ENCODE measurements around the gene SCN4A.
"Not testable (repeated sequence)": the region's sequence is repeated elsewhere in the genome, so short reads cannot be mapped to it uniquely, and the experiment has no call there.

- TF ChIP-seq, protein P1, sequence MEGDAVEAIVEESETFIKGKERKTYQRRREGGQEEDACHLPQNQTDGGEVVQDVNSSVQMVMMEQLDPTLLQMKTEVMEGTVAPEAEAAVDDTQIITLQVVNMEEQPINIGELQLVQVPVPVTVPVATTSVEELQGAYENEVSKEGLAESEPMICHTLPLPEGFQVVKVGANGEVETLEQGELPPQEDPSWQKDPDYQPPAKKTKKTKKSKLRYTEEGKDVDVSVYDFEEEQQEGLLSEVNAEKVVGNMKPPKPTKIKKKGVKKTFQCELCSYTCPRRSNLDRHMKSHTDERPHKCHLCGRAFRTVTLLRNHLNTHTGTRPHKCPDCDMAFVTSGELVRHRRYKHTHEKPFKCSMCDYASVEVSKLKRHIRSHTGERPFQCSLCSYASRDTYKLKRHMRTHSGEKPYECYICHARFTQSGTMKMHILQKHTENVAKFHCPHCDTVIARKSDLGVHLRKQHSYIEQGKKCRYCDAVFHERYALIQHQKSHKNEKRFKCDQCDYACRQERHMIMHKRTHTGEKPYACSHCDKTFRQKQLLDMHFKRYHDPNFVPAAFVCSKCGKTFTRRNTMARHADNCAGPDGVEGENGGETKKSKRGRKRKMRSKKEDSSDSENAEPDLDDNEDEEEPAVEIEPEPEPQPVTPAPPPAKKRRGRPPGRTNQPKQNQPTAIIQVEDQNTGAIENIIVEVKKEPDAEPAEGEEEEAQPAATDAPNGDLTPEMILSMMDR (IDR thresholded peaks at IDR 0.05): not testable (repeated sequence)
- not testable (repeated sequence) for TF ChIP-seq POLR2AphosphoS5, POLR2A, EP300 (IDR thresholded peaks at IDR 0.05)
These were observed 73.6 kb downstream of the SCN4A start for GRCh38 chr17:63898899-63899798.

Measured in upper lobe of left lung (tissue), 4 donors.